ENCODE measurements around the gene SH3BP4.

Gene SH3BP4

GRCh38 chr2:234986876-234987720, 35.3 kb downstream of the SH3BP4 start:
- no peak overlapping the region for H3K9ac ChIP-seq (ENCODE audit: insufficient read length)
- H3K4me3 ChIP-seq: no peak overlapping the region
- no peak overlapping the region for H3K27ac ChIP-seq
- TF ChIP-seq EZH2 (IDR thresholded peaks at IDR 0.05) (no peak), POLR2AphosphoS5 (IDR thresholded peaks at IDR 0.05; ENCODE audit: borderline replicate concordance, low read depth, low read length) (no peak), FOXP2 (optimal IDR thresholded peaks at IDR 0.05; ENCODE audit: control extremely low read depth, extremely low read length, insufficient read depth) (no peak)
- DNase-seq (ENCODE audit: low read depth, low spot score): no peak
- H3K36me3 ChIP-seq (ENCODE audit: insufficient read depth, low read length): no peaks in the 10 kb centered on the region; the same call in 1 of the 2 replicates
- H3K9me3 ChIP-seq (ENCODE audit: low read depth, low read length): no peaks in the 10 kb centered on the region

GRCh38 chr2:234987754-234988153, 35.9 kb downstream of the SH3BP4 start:
- Histone ChIP-seq H3K9me3 (ENCODE audit: low read depth, low read length) (no peaks in the 10 kb centered on the region), H3K9ac (ENCODE audit: insufficient read length) (no peak overlapping the region), H3K4me3 (no peak overlapping the region), H3K27ac (no peak overlapping the region), H3K36me3 (ENCODE audit: insufficient read depth, low read length) (no peaks in the 10 kb centered on the region; the same call in 1 of the 2 replicates)
- TF ChIP-seq POLR2AphosphoS5 (IDR thresholded peaks at IDR 0.05; ENCODE audit: borderline replicate concordance, low read depth, low read length) (no peak), EZH2 (IDR thresholded peaks at IDR 0.05) (no peak), FOXP2 (optimal IDR thresholded peaks at IDR 0.05; ENCODE audit: control extremely low read depth, extremely low read length, insufficient read depth) (no peak)
- no peak for DNase-seq (ENCODE audit: low read depth, low spot score)

GRCh38 chr2:234988491-234988890, 36.7 kb downstream of the SH3BP4 start:
- H3K27ac ChIP-seq: no peak overlapping the region
- DNase-seq (ENCODE audit: low read depth, low spot score): no peak
- no peak overlapping the region for H3K9ac ChIP-seq (ENCODE audit: insufficient read length)
- TF ChIP-seq FOXP2 (optimal IDR thresholded peaks at IDR 0.05; ENCODE audit: control extremely low read depth, extremely low read length, insufficient read depth): no peak
- no peak for TF ChIP-seq POLR2AphosphoS5 (IDR thresholded peaks at IDR 0.05; ENCODE audit: borderline replicate concordance, low read depth, low read length)
- TF ChIP-seq EZH2 (IDR thresholded peaks at IDR 0.05): no peak
- no peaks in the 10 kb centered on the region; the same call in 1 of the 2 replicates for H3K36me3 ChIP-seq (ENCODE audit: insufficient read depth, low read length)
- no peaks in the 10 kb centered on the region for H3K9me3 ChIP-seq (ENCODE audit: low read depth, low read length)
- no peak overlapping the region for H3K4me3 ChIP-seq

GRCh38 chr2:234989183-234989701, 37.4 kb downstream of the SH3BP4 start:
- no peaks in the 10 kb centered on the region for H3K9me3 ChIP-seq (ENCODE audit: low read depth, low read length)
- TF ChIP-seq POLR2AphosphoS5 (IDR thresholded peaks at IDR 0.05; ENCODE audit: borderline replicate concordance, low read depth, low read length) (no peak), EZH2 (IDR thresholded peaks at IDR 0.05) (no peak), FOXP2 (optimal IDR thresholded peaks at IDR 0.05; ENCODE audit: control extremely low read depth, extremely low read length, insufficient read depth) (no peak)
- no peak overlapping the region for H3K9ac ChIP-seq (ENCODE audit: insufficient read length)
- no peak for DNase-seq (ENCODE audit: low read depth, low spot score)
- H3K4me3 ChIP-seq: no peak overlapping the region
- no peaks in the 10 kb centered on the region; the same call in 1 of the 2 replicates for H3K36me3 ChIP-seq (ENCODE audit: insufficient read depth, low read length)
- no peak overlapping the region for H3K27ac ChIP-seq

GRCh38 chr2:234990300-234990699, 38.5 kb downstream of the SH3BP4 start:
- Histone ChIP-seq H3K27ac (no peak overlapping the region), H3K4me3 (no peak overlapping the region), H3K9me3 (ENCODE audit: low read depth, low read length) (no peaks in the 10 kb centered on the region), H3K9ac (ENCODE audit: insufficient read length) (no peak overlapping the region), H3K36me3 (ENCODE audit: insufficient read depth, low read length) (no peaks in the 10 kb centered on the region; the same call in 1 of the 2 replicates)
- TF ChIP-seq EZH2 (IDR thresholded peaks at IDR 0.05): no peak
- TF ChIP-seq FOXP2 (optimal IDR thresholded peaks at IDR 0.05; ENCODE audit: control extremely low read depth, extremely low read length, insufficient read depth): no peak
- TF ChIP-seq POLR2AphosphoS5 (IDR thresholded peaks at IDR 0.05; ENCODE audit: borderline replicate concordance, low read depth, low read length): no peak
- DNase-seq (ENCODE audit: low read depth, low spot score): no peak

- Histone ChIP-seq H3K27ac (no peak overlapping the region), H3K36me3 (ENCODE audit: insufficient read depth, low read length) (peaks cover 4% of the 10 kb centered on the region; the same call in 1 of the 2 replicates), H3K9ac (ENCODE audit: insufficient read length) (no peak overlapping the region), H3K9me3 (ENCODE audit: low read depth, low read length) (no peaks in the 10 kb centered on the region), H3K4me3 (no peak overlapping the region)
- DNase-seq (ENCODE audit: low read depth, low spot score): no peak
- TF ChIP-seq EZH2 (IDR thresholded peaks at IDR 0.05) (no peak), POLR2AphosphoS5 (IDR thresholded peaks at IDR 0.05; ENCODE audit: borderline replicate concordance, low read depth, low read length) (no peak), FOXP2 (optimal IDR thresholded peaks at IDR 0.05; ENCODE audit: control extremely low read depth, extremely low read length, insufficient read depth) (no peak)
Measured at GRCh38 chr2:234991290-234991689, 39.5 kb downstream of the SH3BP4 start.

GRCh38 chr2:234991793-234992192, 40.0 kb downstream of the SH3BP4 start:
- no peak for TF ChIP-seq POLR2AphosphoS5 (IDR thresholded peaks at IDR 0.05; ENCODE audit: borderline replicate concordance, low read depth, low read length)
- no peak for TF ChIP-seq FOXP2 (optimal IDR thresholded peaks at IDR 0.05; ENCODE audit: control extremely low read depth, extremely low read length, insufficient read depth)
- no peak for TF ChIP-seq EZH2 (IDR thresholded peaks at IDR 0.05)
- Histone ChIP-seq H3K36me3 (ENCODE audit: insufficient read depth, low read length) (peaks cover 8% of the 10 kb centered on the region; the same call in 1 of the 2 replicates), H3K9ac (ENCODE audit: insufficient read length) (no peak overlapping the region), H3K27ac (no peak overlapping the region), H3K9me3 (ENCODE audit: low read depth, low read length) (no peaks in the 10 kb centered on the region), H3K4me3 (no peak overlapping the region)
- no peak for DNase-seq (ENCODE audit: low read depth, low spot score)

- no peak for DNase-seq (ENCODE audit: low read depth, low spot score)
- Histone ChIP-seq H3K9me3 (ENCODE audit: low read depth, low read length) (no peaks in the 10 kb centered on the region), H3K9ac (ENCODE audit: insufficient read length) (no peak overlapping the region), H3K27ac (no peak overlapping the region), H3K4me3 (no peak overlapping the region), H3K36me3 (ENCODE audit: insufficient read depth, low read length) (peaks cover 8% of the 10 kb centered on the region; the same call in 1 of the 2 replicates)
- TF ChIP-seq FOXP2 (optimal IDR thresholded peaks at IDR 0.05; ENCODE audit: control extremely low read depth, extremely low read length, insufficient read depth) (no peak), EZH2 (IDR thresholded peaks at IDR 0.05) (no peak)
Measured at GRCh38 chr2:234992196-234992595, 40.4 kb downstream of the SH3BP4 start.
